Measurements from ENCODE around the gene SRGAP2.
"Not testable (repeated sequence)": the region's sequence is repeated elsewhere in the genome, so short reads cannot be mapped to it uniquely, and the experiment has no call there.

DNA sequence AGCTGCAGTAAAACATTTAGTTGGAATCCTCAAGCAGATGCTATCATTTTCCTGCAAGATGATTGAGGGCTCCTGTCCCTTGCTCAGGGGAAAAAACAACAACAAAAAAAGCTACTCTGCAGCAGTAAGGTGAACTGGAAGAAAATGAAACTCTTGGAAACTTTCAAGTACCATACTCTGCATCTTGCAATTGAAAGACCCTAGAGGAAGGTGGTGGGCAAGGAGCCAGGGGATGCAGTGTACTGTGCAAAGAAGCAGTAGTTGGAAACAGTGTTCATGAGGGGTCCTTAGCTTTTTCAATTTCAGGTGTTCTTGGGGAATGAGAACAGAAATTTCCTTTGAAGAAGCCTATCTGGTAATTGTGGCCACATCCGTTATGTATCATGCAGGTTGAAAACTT is 7.5 kb downstream of the SRGAP2 start:
- TF ChIP-seq, protein P1, sequence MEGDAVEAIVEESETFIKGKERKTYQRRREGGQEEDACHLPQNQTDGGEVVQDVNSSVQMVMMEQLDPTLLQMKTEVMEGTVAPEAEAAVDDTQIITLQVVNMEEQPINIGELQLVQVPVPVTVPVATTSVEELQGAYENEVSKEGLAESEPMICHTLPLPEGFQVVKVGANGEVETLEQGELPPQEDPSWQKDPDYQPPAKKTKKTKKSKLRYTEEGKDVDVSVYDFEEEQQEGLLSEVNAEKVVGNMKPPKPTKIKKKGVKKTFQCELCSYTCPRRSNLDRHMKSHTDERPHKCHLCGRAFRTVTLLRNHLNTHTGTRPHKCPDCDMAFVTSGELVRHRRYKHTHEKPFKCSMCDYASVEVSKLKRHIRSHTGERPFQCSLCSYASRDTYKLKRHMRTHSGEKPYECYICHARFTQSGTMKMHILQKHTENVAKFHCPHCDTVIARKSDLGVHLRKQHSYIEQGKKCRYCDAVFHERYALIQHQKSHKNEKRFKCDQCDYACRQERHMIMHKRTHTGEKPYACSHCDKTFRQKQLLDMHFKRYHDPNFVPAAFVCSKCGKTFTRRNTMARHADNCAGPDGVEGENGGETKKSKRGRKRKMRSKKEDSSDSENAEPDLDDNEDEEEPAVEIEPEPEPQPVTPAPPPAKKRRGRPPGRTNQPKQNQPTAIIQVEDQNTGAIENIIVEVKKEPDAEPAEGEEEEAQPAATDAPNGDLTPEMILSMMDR (IDR thresholded peaks at IDR 0.05 in 2 of 3, conservative IDR thresholded peaks at IDR 0.05 in 1 of 3; ENCODE audit: insufficient read depth in 2 of 3, low read depth in 1 of 3, low read length in 3 of 3) = not testable (repeated sequence)
- not testable (repeated sequence) for TF ChIP-seq EZH2 (IDR thresholded peaks at IDR 0.05; ENCODE audit: borderline replicate concordance, low read depth, low read length); MEF2D (tag; conservative IDR thresholded peaks at IDR 0.05; ENCODE audit: low read depth); MXI1 (IDR thresholded peaks at IDR 0.05; ENCODE audit: low read depth, low read length); KLF6 (CRISPR knock-in tag; IDR thresholded peaks at IDR 0.05; ENCODE audit: borderline replicate concordance); ZNF431 (CRISPR knock-in tag; IDR thresholded peaks at IDR 0.05); HDAC2 (IDR thresholded peaks at IDR 0.05); HDAC6 (IDR thresholded peaks at IDR 0.05; ENCODE audit: low read depth, low read length); PCBP2 (IDR thresholded peaks at IDR 0.05; ENCODE audit: low read depth, low read length, poor library complexity, severe bottlenecking)
- TF ChIP-seq, protein P2, sequence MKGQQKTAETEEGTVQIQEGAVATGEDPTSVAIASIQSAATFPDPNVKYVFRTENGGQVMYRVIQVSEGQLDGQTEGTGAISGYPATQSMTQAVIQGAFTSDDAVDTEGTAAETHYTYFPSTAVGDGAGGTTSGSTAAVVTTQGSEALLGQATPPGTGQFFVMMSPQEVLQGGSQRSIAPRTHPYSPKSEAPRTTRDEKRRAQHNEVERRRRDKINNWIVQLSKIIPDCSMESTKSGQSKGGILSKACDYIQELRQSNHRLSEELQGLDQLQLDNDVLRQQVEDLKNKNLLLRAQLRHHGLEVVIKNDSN (CRISPR knock-in tag; IDR thresholded peaks at IDR 0.05) = not testable (repeated sequence)
- TF ChIP-seq, protein P3, sequence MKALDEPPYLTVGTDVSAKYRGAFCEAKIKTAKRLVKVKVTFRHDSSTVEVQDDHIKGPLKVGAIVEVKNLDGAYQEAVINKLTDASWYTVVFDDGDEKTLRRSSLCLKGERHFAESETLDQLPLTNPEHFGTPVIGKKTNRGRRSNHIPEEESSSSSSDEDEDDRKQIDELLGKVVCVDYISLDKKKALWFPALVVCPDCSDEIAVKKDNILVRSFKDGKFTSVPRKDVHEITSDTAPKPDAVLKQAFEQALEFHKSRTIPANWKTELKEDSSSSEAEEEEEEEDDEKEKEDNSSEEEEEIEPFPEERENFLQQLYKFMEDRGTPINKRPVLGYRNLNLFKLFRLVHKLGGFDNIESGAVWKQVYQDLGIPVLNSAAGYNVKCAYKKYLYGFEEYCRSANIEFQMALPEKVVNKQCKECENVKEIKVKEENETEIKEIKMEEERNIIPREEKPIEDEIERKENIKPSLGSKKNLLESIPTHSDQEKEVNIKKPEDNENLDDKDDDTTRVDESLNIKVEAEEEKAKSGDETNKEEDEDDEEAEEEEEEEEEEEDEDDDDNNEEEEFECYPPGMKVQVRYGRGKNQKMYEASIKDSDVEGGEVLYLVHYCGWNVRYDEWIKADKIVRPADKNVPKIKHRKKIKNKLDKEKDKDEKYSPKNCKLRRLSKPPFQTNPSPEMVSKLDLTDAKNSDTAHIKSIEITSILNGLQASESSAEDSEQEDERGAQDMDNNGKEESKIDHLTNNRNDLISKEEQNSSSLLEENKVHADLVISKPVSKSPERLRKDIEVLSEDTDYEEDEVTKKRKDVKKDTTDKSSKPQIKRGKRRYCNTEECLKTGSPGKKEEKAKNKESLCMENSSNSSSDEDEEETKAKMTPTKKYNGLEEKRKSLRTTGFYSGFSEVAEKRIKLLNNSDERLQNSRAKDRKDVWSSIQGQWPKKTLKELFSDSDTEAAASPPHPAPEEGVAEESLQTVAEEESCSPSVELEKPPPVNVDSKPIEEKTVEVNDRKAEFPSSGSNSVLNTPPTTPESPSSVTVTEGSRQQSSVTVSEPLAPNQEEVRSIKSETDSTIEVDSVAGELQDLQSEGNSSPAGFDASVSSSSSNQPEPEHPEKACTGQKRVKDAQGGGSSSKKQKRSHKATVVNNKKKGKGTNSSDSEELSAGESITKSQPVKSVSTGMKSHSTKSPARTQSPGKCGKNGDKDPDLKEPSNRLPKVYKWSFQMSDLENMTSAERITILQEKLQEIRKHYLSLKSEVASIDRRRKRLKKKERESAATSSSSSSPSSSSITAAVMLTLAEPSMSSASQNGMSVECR (CRISPR knock-in tag; IDR thresholded peaks at IDR 0.05) = not testable (repeated sequence)
- TF ChIP-seq, protein P4, sequence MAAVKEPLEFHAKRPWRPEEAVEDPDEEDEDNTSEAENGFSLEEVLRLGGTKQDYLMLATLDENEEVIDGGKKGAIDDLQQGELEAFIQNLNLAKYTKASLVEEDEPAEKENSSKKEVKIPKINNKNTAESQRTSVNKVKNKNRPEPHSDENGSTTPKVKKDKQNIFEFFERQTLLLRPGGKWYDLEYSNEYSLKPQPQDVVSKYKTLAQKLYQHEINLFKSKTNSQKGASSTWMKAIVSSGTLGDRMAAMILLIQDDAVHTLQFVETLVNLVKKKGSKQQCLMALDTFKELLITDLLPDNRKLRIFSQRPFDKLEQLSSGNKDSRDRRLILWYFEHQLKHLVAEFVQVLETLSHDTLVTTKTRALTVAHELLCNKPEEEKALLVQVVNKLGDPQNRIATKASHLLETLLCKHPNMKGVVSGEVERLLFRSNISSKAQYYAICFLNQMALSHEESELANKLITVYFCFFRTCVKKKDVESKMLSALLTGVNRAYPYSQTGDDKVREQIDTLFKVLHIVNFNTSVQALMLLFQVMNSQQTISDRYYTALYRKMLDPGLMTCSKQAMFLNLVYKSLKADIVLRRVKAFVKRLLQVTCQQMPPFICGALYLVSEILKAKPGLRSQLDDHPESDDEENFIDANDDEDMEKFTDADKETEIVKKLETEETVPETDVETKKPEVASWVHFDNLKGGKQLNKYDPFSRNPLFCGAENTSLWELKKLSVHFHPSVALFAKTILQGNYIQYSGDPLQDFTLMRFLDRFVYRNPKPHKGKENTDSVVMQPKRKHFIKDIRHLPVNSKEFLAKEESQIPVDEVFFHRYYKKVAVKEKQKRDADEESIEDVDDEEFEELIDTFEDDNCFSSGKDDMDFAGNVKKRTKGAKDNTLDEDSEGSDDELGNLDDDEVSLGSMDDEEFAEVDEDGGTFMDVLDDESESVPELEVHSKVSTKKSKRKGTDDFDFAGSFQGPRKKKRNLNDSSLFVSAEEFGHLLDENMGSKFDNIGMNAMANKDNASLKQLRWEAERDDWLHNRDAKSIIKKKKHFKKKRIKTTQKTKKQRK (IDR thresholded peaks at IDR 0.05; ENCODE audit: borderline replicate concordance, low read depth, low read length) = not testable (repeated sequence)
